ENCODE data around the gene ACACA.

The ACACA gene

DNA sequence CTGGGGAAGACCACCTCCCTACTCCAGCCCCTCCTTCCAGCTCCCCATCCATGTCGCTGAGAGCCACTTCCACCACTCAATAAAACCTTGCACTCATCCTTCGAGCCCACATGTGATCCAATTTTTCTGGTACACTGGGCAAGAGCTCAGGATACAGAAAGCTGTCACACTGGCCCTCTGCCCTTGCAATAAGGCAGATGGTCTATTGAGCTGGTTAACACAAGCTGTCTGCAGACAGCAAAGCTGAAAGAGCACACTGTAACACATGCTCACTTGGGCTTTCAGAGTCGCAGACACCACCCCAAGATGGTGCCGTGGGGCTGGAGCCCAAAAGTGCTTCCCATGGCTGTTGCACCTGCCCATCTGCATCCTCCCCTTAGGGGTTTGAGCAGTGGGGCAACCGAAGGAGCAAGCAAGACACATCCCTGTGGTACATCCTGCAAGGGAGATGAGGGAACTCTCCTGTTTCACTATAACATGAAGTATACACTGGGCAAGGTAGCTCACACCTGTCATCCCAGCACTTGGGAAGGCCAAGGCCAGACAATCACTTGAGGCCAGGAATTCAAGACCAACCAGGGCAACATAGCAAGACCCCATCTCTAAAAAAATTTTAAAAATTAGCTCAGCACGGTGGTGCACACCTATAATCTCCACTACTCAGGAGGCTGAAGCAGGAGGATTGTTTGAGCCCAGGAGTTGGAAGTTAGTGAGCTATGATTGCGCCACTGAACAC, 83.6 kb downstream of the ACACA start:
- H3K79me2 ChIP-seq (ENCODE audit: control insufficient read depth, low read length), result peaks cover 43% of the 10 kb centered on the region
- no peaks in the 10 kb centered on the region for H3K4me1 ChIP-seq (ENCODE audit: control insufficient read depth, low read length)
- no peaks in the 10 kb centered on the region for H3K9me3 ChIP-seq (ENCODE audit: control insufficient read depth, insufficient read depth, low read length)
- H4K20me1 ChIP-seq (ENCODE audit: control insufficient read depth, insufficient read depth, low read depth, low read length), result 0 out of 2 replicates have a peak, but pooled peaks cover 4% of the 10 kb centered on the region
- H3F3A ChIP-seq (ENCODE audit: control insufficient read depth, insufficient read depth), result no peaks in the 10 kb centered on the region
- H3K27me3 ChIP-seq (ENCODE audit: control insufficient read depth, low read length), result no peaks in the 10 kb centered on the region
- H3K4me2 ChIP-seq (ENCODE audit: low read length), result no peak overlapping the region
- TF ChIP-seq EZH2phosphoT487 (IDR thresholded peaks at IDR 0.05; ENCODE audit: borderline replicate concordance, low read length), result no peak
- TF ChIP-seq, protein P1, sequence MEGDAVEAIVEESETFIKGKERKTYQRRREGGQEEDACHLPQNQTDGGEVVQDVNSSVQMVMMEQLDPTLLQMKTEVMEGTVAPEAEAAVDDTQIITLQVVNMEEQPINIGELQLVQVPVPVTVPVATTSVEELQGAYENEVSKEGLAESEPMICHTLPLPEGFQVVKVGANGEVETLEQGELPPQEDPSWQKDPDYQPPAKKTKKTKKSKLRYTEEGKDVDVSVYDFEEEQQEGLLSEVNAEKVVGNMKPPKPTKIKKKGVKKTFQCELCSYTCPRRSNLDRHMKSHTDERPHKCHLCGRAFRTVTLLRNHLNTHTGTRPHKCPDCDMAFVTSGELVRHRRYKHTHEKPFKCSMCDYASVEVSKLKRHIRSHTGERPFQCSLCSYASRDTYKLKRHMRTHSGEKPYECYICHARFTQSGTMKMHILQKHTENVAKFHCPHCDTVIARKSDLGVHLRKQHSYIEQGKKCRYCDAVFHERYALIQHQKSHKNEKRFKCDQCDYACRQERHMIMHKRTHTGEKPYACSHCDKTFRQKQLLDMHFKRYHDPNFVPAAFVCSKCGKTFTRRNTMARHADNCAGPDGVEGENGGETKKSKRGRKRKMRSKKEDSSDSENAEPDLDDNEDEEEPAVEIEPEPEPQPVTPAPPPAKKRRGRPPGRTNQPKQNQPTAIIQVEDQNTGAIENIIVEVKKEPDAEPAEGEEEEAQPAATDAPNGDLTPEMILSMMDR (IDR thresholded peaks at IDR 0.05; ENCODE audit: low read depth, low read length, poor library complexity, severe bottlenecking), result no peak
- H3K9me2 ChIP-seq (replicated peaks; ENCODE audit: control insufficient read depth, low read length), result no peaks in the 10 kb centered on the region
- peaks cover 43% of the 10 kb centered on the region for H3K36me3 ChIP-seq (ENCODE audit: control insufficient read depth, low read length)
- no peak overlapping the region for H3K4me3 ChIP-seq (ENCODE audit: low read length)
- no peak overlapping the region for H3K27ac ChIP-seq (ENCODE audit: low read depth, low read length)

- Histone ChIP-seq H3K36me3 (ENCODE audit: control insufficient read depth, low read length) (peaks cover 37% of the 10 kb centered on the region), H3K4me2 (ENCODE audit: low read length) (no peak overlapping the region), H3K9me3 (ENCODE audit: control insufficient read depth, insufficient read depth, low read length) (no peaks in the 10 kb centered on the region), H3K27me3 (ENCODE audit: control insufficient read depth, low read length) (no peaks in the 10 kb centered on the region), H3K4me1 (ENCODE audit: control insufficient read depth, low read length) (no peaks in the 10 kb centered on the region), H3K9me2 (replicated peaks; ENCODE audit: control insufficient read depth, low read length) (no peaks in the 10 kb centered on the region), H4K20me1 (ENCODE audit: control insufficient read depth, insufficient read depth, low read depth, low read length) (no peaks in the 10 kb centered on the region), H3F3A (ENCODE audit: control insufficient read depth, insufficient read depth) (no peaks in the 10 kb centered on the region), H3K4me3 (ENCODE audit: low read length) (no peak overlapping the region), H3K27ac (ENCODE audit: low read depth, low read length) (no peak overlapping the region), H3K79me2 (ENCODE audit: control insufficient read depth, low read length) (peaks cover 40% of the 10 kb centered on the region)
- TF ChIP-seq, protein P1 (IDR thresholded peaks at IDR 0.05; ENCODE audit: low read depth, low read length, poor library complexity, severe bottlenecking), result no peak
- no peak for TF ChIP-seq EZH2phosphoT487 (IDR thresholded peaks at IDR 0.05; ENCODE audit: borderline replicate concordance, low read length)
Observed at GRCh38 chr17:37322106-37322505, 84.5 kb downstream of the ACACA start.

DNA sequence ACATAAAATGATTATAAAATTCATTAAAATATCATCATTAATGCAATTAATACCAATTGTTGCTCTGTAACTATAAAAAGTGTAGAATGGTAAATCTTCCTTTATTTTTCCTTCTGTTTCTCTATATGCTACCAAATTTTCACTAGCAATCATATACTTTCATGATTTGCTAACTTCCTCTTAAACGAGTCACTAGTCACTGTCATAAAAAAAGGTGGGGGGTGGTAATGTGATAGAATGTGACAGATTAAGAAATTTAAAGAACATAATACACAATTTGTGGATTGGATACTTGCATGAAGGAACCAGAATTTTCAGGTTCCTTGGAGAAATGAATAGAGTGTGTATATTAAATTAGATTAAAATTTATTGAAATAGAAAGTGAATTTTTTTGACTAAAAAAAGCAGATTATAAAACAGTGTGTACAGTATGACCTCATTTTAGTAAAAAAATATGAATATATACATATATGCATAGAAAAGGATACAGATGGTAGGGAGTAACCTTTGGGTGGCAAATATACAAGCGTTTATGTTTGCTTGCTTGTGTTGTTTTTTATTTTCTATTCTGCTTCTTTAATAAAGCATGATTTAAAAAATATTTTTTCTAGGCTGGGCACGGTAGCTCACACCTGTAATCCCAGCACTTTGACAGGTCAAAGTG, 87.6 kb downstream of the ACACA start:
- no peaks in the 10 kb centered on the region for H3K9me2 ChIP-seq (replicated peaks; ENCODE audit: control insufficient read depth, low read length)
- no peaks in the 10 kb centered on the region for H4K20me1 ChIP-seq (ENCODE audit: control insufficient read depth, insufficient read depth, low read depth, low read length)
- H3K27ac ChIP-seq (ENCODE audit: low read depth, low read length), result no peak overlapping the region
- peaks cover 49% of the 10 kb centered on the region for H3K79me2 ChIP-seq (ENCODE audit: control insufficient read depth, low read length)
- no peaks in the 10 kb centered on the region for H3K9me3 ChIP-seq (ENCODE audit: control insufficient read depth, insufficient read depth, low read length)
- no peak overlapping the region for H3K4me2 ChIP-seq (ENCODE audit: low read length)
- no peaks in the 10 kb centered on the region for H3K27me3 ChIP-seq (ENCODE audit: control insufficient read depth, low read length)
- H3K4me1 ChIP-seq (ENCODE audit: control insufficient read depth, low read length), result no peaks in the 10 kb centered on the region
- H3K4me3 ChIP-seq (ENCODE audit: low read length), result no peak overlapping the region
- TF ChIP-seq, protein P1 (IDR thresholded peaks at IDR 0.05; ENCODE audit: low read depth, low read length, poor library complexity, severe bottlenecking), result no peak
- TF ChIP-seq EZH2phosphoT487 (IDR thresholded peaks at IDR 0.05; ENCODE audit: borderline replicate concordance, low read length), result no peak
- H3F3A ChIP-seq (ENCODE audit: control insufficient read depth, insufficient read depth), result no peaks in the 10 kb centered on the region
- H3K36me3 ChIP-seq (ENCODE audit: control insufficient read depth, low read length), result peaks cover 43% of the 10 kb centered on the region

Measured in DOHH2 (cell line).